IPS-18c (cell line): Measurements from ENCODE around the gene R3HDM4.

Source experiments
- H3K4me3 ChIP-seq: 2 replicates; pipeline ENCODE4 v1.7.0; 2013; ENCODE audit warnings: low read depth, mild to moderate bottlenecking, low read length, moderate library complexity; ENCODE audit not compliant: insufficient read depth
- H3K9me3 ChIP-seq: one replicate; pipeline ENCODE4 v1.6.1; 2013; ENCODE audit warnings: mild to moderate bottlenecking, low read length, moderate library complexity; ENCODE audit not compliant: control insufficient read depth, insufficient read depth

R3HDM4 gene

GRCh38 chr19:937259-937694 lies 24.3 kb upstream of the R3HDM4 start:
- Histone ChIP-seq H3K4me3 (no peak overlapping the region), H3K9me3 (no peaks in the 10 kb centered on the region)

- no peak overlapping the region for H3K4me3 ChIP-seq
- H3K9me3 ChIP-seq, result no peaks in the 10 kb centered on the region
These were observed 23.1 kb upstream of the R3HDM4 start for GRCh38 chr19:936175-936546.

- Histone ChIP-seq H3K9me3 (no peaks in the 10 kb centered on the region), H3K4me3 (no peak overlapping the region)
These were observed 22.0 kb upstream of the R3HDM4 start for GRCh38 chr19:934865-935479.

GRCh38 chr19:934197-934840 lies 21.3 kb upstream of the R3HDM4 start:
- H3K9me3 ChIP-seq, result no peaks in the 10 kb centered on the region
- no peak overlapping the region for H3K4me3 ChIP-seq

- H3K4me3 ChIP-seq, result no peak overlapping the region
These were observed 20.5 kb upstream of the R3HDM4 start for GRCh38 chr19:933553-933882.

GRCh38 chr19:932648-933552 lies 19.9 kb upstream of the R3HDM4 start:
- H3K4me3 ChIP-seq, result no peak overlapping the region
- no peaks in the 10 kb centered on the region for H3K9me3 ChIP-seq

More at GRCh38 chr19:933553-933882, 20.5 kb upstream of the R3HDM4 start:
- no peaks in the 10 kb centered on the region for H3K9me3 ChIP-seq

GRCh38 chr19:931860-932647 lies 19.0 kb upstream of the R3HDM4 start:
- H3K4me3 ChIP-seq, result no peak overlapping the region
- H3K9me3 ChIP-seq, result no peaks in the 10 kb centered on the region

GRCh38 chr19:929891-930258 lies 16.9 kb upstream of the R3HDM4 start:
- H3K9me3 ChIP-seq, result no peaks in the 10 kb centered on the region
- no peak overlapping the region for H3K4me3 ChIP-seq

- no peaks in the 10 kb centered on the region for H3K9me3 ChIP-seq
These were observed 16.3 kb upstream of the R3HDM4 start for GRCh38 chr19:929203-929890.

GRCh38 chr19:928471-929202 lies 15.6 kb upstream of the R3HDM4 start:
- Histone ChIP-seq H3K4me3 (no peak overlapping the region), H3K9me3 (no peaks in the 10 kb centered on the region)

More at GRCh38 chr19:929203-929890, 16.3 kb upstream of the R3HDM4 start:
- H3K4me3 ChIP-seq, result no peak overlapping the region

- H3K9me3 ChIP-seq, result no peaks in the 10 kb centered on the region
- peak overlapping the region; percentile 77; the same call in 1 of the 2 replicates for H3K4me3 ChIP-seq
These were observed 14.9 kb upstream of the R3HDM4 start for GRCh38 chr19:927780-928401.

GRCh38 chr19:927351-927779 lies 14.3 kb upstream of the R3HDM4 start:
- peak overlapping the region; percentile 77 for H3K4me3 ChIP-seq
- H3K9me3 ChIP-seq, result no peaks in the 10 kb centered on the region

GRCh38 chr19:926589-927350 lies 13.8 kb upstream of the R3HDM4 start:
- Histone ChIP-seq H3K9me3 (no peaks in the 10 kb centered on the region), H3K4me3 (peak overlapping the region; percentile 77)

- no peaks in the 10 kb centered on the region for H3K9me3 ChIP-seq
- H3K4me3 ChIP-seq, result peak overlapping the region; percentile 77
These were observed 13.2 kb upstream of the R3HDM4 start for GRCh38 chr19:926323-926588.

GRCh38 chr19:925526-926322 lies 12.7 kb upstream of the R3HDM4 start, which contains the start of gene ARID3A:
TSS of gene ARID3A (plus strand) at chr19:926035. CDS start at chr19:929529, 3,494 bp downstream.
- H3K9me3 ChIP-seq, result no peaks in the 10 kb centered on the region
- peak within 1 kb of the TSS; percentile 77 for H3K4me3 ChIP-seq
